ENCODE results near the gene ALDH3A1.
A peak's percentile ranks its signal among the peaks of the same experiment; 100 is the strongest.

The ALDH3A1 gene

GRCh38 chr17:19759568-19760549 lies 11.8 kb upstream of the ALDH3A1 start:
- no peak for DNase-seq

DNA sequence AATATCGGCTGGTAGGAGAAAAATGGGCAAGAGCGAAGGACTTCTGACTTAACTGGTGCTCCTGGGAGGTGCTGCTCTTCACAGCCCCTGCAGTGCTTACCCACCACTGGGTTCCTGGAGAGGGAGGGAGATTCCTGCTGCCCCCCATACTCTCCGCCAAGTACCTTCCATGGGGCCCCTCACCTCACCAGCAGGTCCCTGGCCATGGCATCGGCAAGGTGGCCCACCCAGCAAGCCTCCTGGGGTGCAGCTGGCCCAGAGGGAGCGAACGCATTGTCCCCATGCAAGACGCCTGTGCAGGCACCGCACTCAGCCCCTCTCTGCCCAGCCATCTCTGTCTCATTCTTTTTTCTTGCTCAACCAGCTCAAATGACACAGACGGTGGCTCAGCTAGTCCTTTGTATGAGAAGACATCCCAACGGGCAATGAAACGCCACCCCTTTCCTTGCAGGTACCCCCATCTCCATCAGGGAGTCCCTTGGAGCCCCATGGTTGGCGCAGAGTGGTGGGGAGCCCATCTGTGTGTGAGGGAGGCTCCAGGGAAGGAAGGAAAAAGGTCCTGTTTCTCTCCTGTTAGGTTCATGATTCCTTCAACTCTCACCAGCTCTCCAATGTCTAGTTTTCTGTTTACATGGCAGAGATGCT lies 9.6 kb upstream of the ALDH3A1 start:
- no peak for DNase-seq

DNA sequence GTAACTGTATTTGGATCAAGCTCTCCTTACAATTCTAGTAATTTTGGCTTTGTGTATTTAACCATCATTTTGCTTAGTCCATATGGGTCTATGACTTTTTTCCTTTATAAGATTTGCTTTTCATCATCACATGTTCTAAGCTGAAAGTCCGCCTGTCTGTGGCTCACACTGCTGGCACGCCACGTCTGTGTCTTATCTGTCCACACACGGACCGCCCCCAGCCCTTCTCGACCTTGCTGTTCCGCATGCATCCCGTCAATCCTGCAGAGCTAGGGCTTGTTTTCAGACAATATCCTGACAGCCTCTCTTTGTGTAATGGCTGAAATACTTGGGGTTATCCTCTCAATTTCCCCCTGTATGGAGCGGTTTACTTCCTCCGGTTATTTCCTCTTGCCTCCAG lies 8.4 kb upstream of the ALDH3A1 start:
- no peak for DNase-seq

DNA sequence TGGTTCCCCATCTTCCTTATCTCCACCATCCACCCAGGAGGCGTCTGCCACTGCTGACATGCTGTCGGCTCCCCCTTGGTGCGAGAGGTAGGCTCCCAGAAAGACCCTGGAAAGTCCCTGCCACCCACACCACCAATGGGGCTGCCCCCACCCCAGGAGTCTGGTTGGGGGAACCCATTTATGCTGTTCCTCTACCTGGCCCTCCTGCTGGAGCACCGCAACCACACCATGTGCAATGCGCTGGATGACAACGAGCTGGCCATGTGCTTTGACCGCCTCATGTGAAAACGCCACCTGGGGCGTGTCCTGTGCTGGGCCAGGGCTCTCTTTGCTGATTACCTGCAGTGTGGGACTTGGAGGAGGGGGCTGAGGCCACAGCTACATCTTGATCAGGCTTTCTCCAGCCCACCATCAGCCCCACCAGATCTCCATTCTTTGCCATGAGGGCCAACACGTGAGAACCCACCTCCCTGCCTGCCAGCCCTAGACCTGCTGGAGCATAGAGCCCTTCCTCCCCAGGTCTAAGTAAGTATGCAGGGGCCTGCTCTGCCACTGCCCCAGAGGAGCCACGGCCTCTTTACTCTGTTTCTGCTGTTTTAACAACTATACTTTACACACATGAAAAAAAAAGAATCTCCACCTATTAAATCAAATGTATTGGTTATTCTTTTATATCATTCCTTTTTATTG lies 7.9 kb upstream of the ALDH3A1 start:
- no peak for DNase-seq

DNA sequence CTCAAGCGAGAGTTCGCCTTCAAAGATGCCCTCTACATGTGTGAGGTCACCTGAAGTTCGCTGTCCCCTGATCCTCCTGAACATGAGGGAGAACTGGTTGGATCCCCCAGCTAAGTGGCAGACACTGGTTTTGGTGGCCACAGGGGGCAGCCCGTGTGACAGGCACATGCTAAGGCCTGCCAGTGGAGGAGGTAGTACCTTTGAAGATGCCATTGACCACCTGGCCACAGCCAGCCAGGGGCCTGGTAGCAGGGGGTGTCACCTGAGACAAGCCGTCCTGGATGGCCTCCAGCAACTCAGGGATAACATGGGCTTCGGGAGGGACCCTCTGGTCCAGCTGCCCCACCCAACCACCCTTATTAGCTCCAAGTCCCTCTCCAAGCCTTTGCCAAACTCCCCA lies 7.3 kb upstream of the ALDH3A1 start:
- no peak for DNase-seq

- peak; percentile 85 for DNase-seq
Observed at GRCh38 chr17:19753661-19754463, 5.8 kb upstream of the ALDH3A1 start.

- DNase-seq = peak; percentile 92
Observed at GRCh38 chr17:19753051-19753509, 5.0 kb upstream of the ALDH3A1 start.

GRCh38 chr17:19752216-19753050 lies 4.3 kb upstream of the ALDH3A1 start:
- DNase-seq = peak; percentile 15

DNA sequence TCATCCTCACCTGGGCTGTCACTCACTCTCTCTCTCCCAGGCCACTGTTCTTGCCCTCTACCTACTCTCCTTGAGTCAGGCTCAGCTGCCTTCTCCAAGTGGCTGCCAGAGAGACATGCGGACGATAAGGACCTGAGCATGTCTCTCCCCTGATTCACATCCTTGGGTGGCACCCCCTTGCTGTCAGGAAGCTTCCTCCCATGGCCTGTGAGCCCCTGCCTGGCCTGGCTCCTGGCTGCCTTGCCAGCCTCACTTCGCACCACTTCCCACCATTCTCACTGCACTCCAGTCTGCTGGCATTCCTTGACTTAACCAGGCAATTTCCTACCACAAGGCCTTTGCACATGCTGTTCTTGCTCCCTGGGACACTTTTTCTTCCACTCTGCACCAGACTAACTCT lies 2.7 kb upstream of the ALDH3A1 start:
- no peak for DNase-seq

- no peak for DNase-seq
Observed at GRCh38 chr17:19750020-19750572, 2.0 kb upstream of the ALDH3A1 start.

DNA sequence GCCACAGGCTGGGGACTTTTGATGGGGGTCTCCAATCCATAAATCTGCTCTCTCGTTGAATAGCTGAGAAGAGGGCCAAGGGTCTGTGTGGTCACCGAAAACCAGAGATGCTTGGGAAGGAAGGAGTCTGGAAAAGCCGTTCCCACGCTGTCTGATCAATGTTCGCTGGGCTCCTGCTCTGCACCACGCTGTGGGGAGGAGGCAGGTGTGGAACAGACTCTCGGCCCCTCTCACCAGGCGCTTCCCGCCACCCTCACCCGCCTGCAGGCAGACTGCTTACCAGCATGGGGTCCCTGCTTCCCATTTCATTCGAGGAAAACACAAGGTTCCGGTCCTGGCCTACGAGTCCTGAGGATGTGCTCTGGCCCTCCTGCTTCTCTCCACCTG lies 702 bp upstream of the ALDH3A1 start:
- DNase-seq = no peak

DNA sequence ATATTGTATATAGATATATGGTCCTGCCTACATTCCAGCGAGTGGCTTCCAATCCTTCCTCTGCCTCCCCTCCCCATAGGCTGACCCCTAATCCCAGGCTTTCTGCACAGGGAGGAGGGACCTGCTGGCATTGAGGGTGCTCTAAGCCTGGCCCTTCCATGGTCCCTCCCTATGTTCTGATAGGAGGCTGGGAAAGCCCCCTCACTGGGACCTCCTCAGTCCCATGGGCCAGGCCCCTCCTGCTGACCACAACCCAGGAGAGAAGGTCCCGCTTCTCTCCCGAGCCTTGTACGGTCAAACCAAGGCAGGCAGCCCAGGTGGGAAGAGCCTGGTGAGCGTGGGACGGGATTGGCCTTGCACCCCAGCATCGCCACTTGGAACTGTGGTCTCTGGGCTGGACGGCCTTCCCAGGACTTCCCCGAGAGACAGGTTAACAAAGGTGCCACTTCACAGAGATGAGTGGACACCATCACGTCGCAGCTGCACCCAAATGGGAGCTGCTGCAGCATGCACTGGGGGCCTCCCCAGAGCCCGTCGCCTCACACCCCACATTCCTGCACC lies 859 bp downstream of the ALDH3A1 start:
- no peak for DNase-seq

DNA sequence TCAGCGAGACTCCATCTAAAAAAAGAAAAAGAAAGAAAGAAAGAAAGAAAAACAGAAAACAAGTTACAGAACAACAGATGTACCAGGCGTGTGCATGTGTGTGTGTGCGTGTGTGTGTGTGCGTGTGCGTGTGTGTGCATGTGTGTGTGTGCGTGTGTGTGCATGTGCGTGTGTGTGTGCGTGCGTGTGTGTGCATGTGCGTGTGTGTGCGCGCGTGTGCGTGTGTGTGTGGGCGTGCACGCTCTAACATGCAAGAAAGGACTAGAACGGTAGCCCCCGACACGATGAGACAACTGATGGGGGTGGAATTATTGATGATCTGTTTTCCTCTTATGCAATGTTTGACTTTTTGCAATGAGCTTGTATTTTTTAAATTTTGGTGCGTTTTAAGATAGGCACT lies 1.6 kb downstream of the ALDH3A1 start:
- no peak for DNase-seq

GRCh38 chr17:19744922-19745757 lies 3.0 kb downstream of the ALDH3A1 start:
- DNase-seq = peak; percentile 91

DNA sequence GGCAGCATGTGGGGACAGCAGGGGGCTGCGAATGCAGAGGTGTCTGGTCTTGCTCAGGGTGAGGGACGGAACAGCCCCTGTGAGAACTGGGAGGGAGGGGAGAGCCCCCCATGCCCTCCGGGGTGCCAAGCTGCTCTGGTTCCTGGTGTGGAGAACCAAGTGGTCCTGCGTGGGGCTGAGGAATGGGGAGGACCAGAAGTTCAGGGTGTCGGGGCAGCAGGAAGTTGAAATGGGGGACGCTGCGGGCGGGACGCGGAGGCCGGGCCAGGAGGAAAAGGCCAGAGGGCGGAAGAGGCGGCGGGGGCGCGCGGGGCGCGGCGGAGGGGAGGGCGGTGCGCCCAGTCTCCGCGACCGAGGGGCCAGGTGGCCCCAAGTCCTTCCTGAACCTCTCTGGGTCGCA lies 3.6 kb downstream of the ALDH3A1 start:
- DNase-seq = no peak

- DNase-seq = no peak
Observed at GRCh38 chr17:19743101-19744100, 4.7 kb downstream of the ALDH3A1 start.

DNA sequence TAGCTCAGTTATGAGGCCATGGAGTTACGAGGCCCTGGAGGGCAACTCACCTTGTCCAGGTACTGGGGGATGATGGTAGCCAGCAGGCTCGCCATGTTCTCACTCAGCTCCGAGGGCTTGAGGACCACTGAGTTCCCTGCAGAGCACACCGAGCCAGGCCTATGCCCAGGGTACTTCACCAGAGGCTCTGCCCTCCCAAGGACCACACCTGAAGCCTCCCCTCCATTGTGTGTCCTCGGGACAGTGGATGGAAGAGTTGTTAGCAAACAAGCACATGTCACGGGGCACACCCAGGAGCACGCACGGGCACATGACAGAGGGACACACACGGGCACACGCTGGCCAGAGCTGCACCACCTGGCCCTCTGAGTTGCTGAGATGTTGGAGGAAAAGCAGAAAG lies 5.6 kb downstream of the ALDH3A1 start:
- DNase-seq = no peak

- no peak for DNase-seq
Observed at GRCh38 chr17:19741832-19742457, 6.2 kb downstream of the ALDH3A1 start.

All from DMS53 (cell line).